ENCODE measurements around the gene CDT1. TPM values are rescaled to one million over a fixed set of nuclear protein-coding genes. Genes with fewer than 3 reads are reported as not detected.

Gene CDT1
- total and polyA plus RNA-seq, 10 of the 15 experiments (the other 5 are each of a cell fraction or from before 2014, with no cell fraction given), result 0.50 to 87.6 (median 8.8) TPM

GRCh38 chr16:88818575-88818874 is 14.9 kb downstream of the CDT1 start:
- FAIRE-seq, result no peak
- ATAC-seq, result no peak
- RAD21 ChIA-PET (ENCODE audit: unreplicated experiment), result no interaction called here
- H4K20me1 ChIP-seq (ENCODE audit: control insufficient read depth, insufficient read depth), result no peaks in the 10 kb centered on the region
- no peaks in the 10 kb centered on the region for H3K9me3 ChIP-seq (replicated peaks; ENCODE audit: control insufficient read depth, insufficient read depth, low read length)
- no peak overlapping the region for H3K9ac ChIP-seq (ENCODE audit: control insufficient read depth, insufficient read depth, low read length)
- CTCF ChIA-PET, result interaction anchor here (0.6 to 1.5 kb wide), 2 partner anchors 39 to 48 kb away, joined by 3 to 6 read pairs; partner anchors contain the start of genes GALNS and TRAPPC2L
- H3K27me3 ChIP-seq (replicated peaks in 1 of 2; ENCODE audit: control insufficient read depth in 2 of 2, insufficient read depth in 2 of 2, low read length in 1 of 2), result no peaks in the 10 kb centered on the region
- DNase-seq (ENCODE audit: low read depth, low spot score), result no peak
- H3K36me3 ChIP-seq (ENCODE audit: control insufficient read depth in 2 of 2, insufficient read depth in 2 of 2, low read length in 1 of 2), result no peaks in the 10 kb centered on the region
- TF ChIP-seq EGR1 (IDR thresholded peaks at IDR 0.05; ENCODE audit: borderline replicate concordance in 1 of 2, low read depth in 2 of 2, low read length in 2 of 2), result no peak
- no peak for TF ChIP-seq NFXL1 (IDR thresholded peaks at IDR 0.05; ENCODE audit: borderline replicate concordance)
- TF ChIP-seq SREBF1 (IDR thresholded peaks at IDR 0.05; ENCODE audit: low read length), result no peak
- no peak overlapping the region for H3K4me2 ChIP-seq (ENCODE audit: control insufficient read depth, insufficient read depth)
- intact Hi-C loops (cut with micrococcal nuclease; ENCODE audit: unreplicated experiment) (no loop called here), in situ Hi-C loops (cut with MboI) (no loop called here)
- H3K4me1 ChIP-seq (ENCODE audit: control insufficient read depth, insufficient read depth, low read length), result no peaks in the 10 kb centered on the region
- no peak overlapping the region for H3K27ac ChIP-seq (ENCODE audit: control insufficient read depth, insufficient read depth)
- H2AFZ ChIP-seq (ENCODE audit: control insufficient read depth, low read depth, low read length), result no peak overlapping the region
- whole genome bisulfite sequencing (ENCODE audit: insufficient coverage, insufficient replicate concordance, low lambda C conversion rate, missing lambda C conversion rate), result 89% methylated on average over 18 of the region's 18 CpGs
- H3K79me2 ChIP-seq (ENCODE audit: control insufficient read depth, insufficient read depth, low read length), result no peaks in the 10 kb centered on the region
- no TSS peak for BruUV-seq (replicated peaks)
- H3K4me3 ChIP-seq, result no peak overlapping the region
- SMC1A ChIA-PET (ENCODE audit: uncharacterized antibody, unreplicated experiment), result no interaction called here
- POLR2A ChIA-PET, result no interaction called here

- H3K27me3 ChIP-seq (replicated peaks in 1 of 2; ENCODE audit: control insufficient read depth in 2 of 2, insufficient read depth in 2 of 2, low read length in 1 of 2), result no peaks in the 10 kb centered on the region
- ATAC-seq (no peak), DNase-seq (ENCODE audit: low read depth, low spot score) (no peak), FAIRE-seq (no peak)
- SMC1A ChIA-PET (ENCODE audit: uncharacterized antibody, unreplicated experiment), result interaction anchor here (0.7 kb wide), 1 partner anchor 38 kb away, joined by 3 read pairs; the partner anchor contains the start of genes GALNS and TRAPPC2L
- no peaks in the 10 kb centered on the region for H3K36me3 ChIP-seq (ENCODE audit: control insufficient read depth in 2 of 2, insufficient read depth in 2 of 2, low read length in 1 of 2)
- H3K9me3 ChIP-seq (replicated peaks; ENCODE audit: control insufficient read depth, insufficient read depth, low read length), result no peaks in the 10 kb centered on the region
- H3K79me2 ChIP-seq (ENCODE audit: control insufficient read depth, insufficient read depth, low read length), result no peaks in the 10 kb centered on the region
- CTCF ChIA-PET, result interaction anchor here (0.6 kb wide), 1 partner anchor 48 kb away, joined by 3 read pairs; no protein-coding TSS in a partner anchor
- H4K20me1 ChIP-seq (ENCODE audit: control insufficient read depth, insufficient read depth), result no peaks in the 10 kb centered on the region
- H3K9ac ChIP-seq (ENCODE audit: control insufficient read depth, insufficient read depth, low read length), result no peak overlapping the region
- H3K4me2 ChIP-seq (ENCODE audit: control insufficient read depth, insufficient read depth), result no peak overlapping the region
- H3K4me1 ChIP-seq (ENCODE audit: control insufficient read depth, insufficient read depth, low read length), result no peaks in the 10 kb centered on the region
- intact Hi-C loops (cut with micrococcal nuclease; ENCODE audit: unreplicated experiment) (no loop called here), in situ Hi-C loops (cut with MboI) (no loop called here)
- no TSS peak for BruUV-seq (replicated peaks)
- POLR2A ChIA-PET, result interaction anchor here (0.7 kb wide), 1 partner anchor 32 kb away, joined by 3 read pairs; no protein-coding TSS in a partner anchor
- RAD21 ChIA-PET (ENCODE audit: unreplicated experiment), result no interaction called here
- 84% methylated on average over 12 of the region's 16 CpGs for WGBS (ENCODE audit: insufficient coverage, insufficient replicate concordance, low lambda C conversion rate, missing lambda C conversion rate)
- H3K27ac ChIP-seq (ENCODE audit: control insufficient read depth, insufficient read depth), result no peak overlapping the region
- no peak overlapping the region for H2AFZ ChIP-seq (ENCODE audit: control insufficient read depth, low read depth, low read length)
- H3K4me3 ChIP-seq, result no peak overlapping the region
- no peak for TF ChIP-seq BACH1 (IDR thresholded peaks at IDR 0.05; ENCODE audit: borderline replicate concordance)
- no peak for TF ChIP-seq RB1 (IDR thresholded peaks at IDR 0.05; ENCODE audit: borderline replicate concordance)
- TF ChIP-seq CHD4 (IDR thresholded peaks at IDR 0.05), result no peak
- no peak for TF ChIP-seq SMAD1 (IDR thresholded peaks at IDR 0.05; ENCODE audit: low read depth, partially characterized antibody)
- TF ChIP-seq CEBPZ (IDR thresholded peaks at IDR 0.05; ENCODE audit: low read depth, low read length), result no peak
- no peak for TF ChIP-seq CBFB (IDR thresholded peaks at IDR 0.05; ENCODE audit: low read depth)
- TF ChIP-seq BCLAF1 (IDR thresholded peaks at IDR 0.05), result no peak
- no peak for TF ChIP-seq CHD2 (IDR thresholded peaks at IDR 0.05; ENCODE audit: borderline replicate concordance, low read depth, low read length)
- TF ChIP-seq ATF3 (IDR thresholded peaks at IDR 0.05; ENCODE audit: borderline replicate concordance, extremely low read depth, low read depth, low read length), result no peak
Measured at GRCh38 chr16:88819126-88819525, 15.5 kb downstream of the CDT1 start.
